ENCODE results near the gene DCAF11.
A peak's percentile ranks its signal among the peaks of the same experiment; 100 is the strongest.

The DCAF11 gene

GRCh38 chr14:24141097-24141880 is 26.7 kb downstream of the DCAF11 start, which contains the start of gene EMC9:
Gene EMC9 (minus strand): TSS chr14:24141591. CDS start chr14:24141304, 287 bp downstream.
- peak; percentile 99 for DNase-seq

DNA sequence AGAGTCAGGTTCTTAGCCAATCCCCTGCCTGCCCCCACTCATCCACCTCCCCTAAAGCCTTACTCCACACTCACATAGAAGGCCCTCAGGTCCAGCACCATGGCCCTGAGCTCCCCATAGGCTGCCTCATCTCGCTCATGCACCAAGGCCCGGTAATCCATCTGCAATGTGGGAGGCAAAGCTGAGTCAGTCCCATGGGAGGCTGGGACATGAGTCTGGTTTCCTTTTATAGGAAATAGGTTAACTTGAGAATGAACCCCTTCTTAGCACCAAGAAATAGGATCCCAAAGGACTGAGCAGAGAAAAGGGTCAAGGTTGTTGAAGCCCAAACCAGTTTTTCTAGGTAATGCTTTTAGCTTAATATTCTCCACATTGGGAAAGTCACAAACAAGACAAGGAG is 28.9 kb downstream of the DCAF11 start:
- DNase-seq = no peak

GRCh38 chr14:24144451-24144850 is 29.9 kb downstream of the DCAF11 start:
- DNase-seq = no peak

DNA sequence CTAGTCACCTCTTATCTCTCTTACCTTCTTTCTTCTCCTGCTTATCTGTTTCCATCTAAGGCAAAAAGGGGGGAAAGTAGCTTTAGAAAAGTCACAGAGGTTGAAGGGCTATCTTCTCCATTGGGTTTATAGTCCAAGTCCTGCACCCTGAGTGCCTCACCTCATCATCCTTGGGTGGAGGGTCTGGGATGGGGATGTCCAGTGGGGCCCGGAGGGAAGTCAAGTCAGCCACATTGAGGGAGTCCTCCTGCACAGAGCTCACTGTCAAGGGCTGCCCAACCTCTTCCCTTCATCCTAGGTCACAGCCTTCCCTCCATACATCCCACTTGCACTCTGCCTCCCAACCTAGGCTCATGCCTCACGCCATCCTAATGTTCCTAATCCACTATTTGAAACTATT is 30.6 kb downstream of the DCAF11 start:
- no peak for DNase-seq

DNA sequence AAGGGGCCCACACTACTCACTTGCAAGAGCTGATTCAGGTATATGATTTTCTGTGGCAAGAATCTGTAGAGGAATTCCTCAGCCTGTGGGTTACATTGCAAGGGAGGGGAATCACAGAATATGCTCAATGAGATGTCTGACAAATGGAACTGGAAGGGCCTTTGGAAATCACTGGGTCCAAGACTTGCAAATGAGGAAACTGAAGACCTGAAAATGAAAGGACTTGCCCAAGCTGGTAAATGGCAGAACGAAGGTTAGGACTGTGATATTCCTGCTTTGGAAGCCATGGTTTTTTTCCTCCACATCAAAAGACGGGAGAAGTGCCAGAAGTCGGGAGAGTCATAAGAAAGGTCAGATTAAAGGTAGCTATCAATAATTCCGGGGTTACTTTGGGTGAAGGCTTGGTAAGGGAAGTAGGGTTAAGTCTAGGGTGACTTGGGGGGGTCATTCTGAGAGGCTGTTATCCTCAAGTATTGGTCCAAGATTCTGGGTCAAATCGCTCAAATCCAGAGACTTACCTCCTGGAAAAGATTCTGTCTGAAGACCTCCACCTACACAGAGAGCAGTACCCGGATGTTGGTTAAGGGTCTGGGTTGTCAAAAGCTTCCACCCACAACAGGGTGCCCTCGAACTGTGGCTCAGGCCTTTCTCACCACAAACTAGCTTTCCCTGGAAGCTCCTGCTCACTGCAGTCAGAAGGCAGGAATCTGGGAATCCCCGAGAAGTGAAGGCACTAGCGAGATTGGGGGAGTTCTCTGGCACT is 31.3 kb downstream of the DCAF11 start:
- no peak for DNase-seq

GRCh38 chr14:24146453-24146977 is 31.9 kb downstream of the DCAF11 start, which contains the start of gene PSME2:
Gene PSME2 (minus strand): TSS chr14:24146610. CDS start chr14:24146581, 29 bp downstream.
- DNase-seq = peak; percentile 79

DNA sequence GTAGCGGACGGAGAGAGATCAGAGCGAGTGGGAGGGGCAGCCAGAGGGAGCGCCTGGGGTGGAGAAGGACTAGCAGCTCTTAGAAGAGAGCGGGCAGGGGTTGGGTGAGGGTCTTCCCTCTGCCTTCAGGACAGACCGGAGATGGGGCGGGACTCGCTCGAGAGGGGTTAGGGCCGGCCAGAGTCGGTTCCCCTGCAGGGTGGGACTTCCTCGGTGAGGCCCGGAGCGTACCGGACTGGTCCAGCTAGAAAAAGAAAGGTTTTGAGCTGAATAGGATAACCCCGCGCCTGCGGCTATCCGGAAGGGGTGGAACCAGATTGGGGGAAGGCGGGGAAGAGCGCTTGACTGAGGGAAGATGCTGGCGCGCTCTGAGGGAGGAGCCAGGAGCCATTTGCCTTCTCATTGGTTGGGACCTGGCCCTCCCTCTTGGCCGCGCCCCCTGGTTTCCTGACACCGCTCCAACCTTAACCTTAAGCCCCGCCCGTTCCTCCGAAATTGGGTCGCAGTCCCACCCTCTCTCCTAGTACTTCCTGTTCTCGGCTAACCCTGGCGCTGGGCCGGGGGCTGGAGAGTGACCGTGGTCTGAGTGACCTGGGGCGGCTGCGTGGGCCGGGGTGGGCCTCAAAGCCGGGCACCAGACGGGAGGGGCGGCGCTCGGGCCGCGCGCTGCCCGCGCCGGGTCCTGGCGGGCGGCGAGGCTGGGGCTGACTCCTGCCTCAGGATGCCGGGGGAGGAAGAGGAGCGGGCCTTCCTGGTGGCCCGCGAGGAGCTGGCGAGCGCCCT is 32.6 kb downstream of the DCAF11 start, which contains the start of gene RNF31:
Gene RNF31, plus strand, starts transcription at position 521 of the 783 bp plus-strand sequence. Its CDS starts 201 bp downstream, at position 722.
- peak; percentile 89 for DNase-seq

DNA sequence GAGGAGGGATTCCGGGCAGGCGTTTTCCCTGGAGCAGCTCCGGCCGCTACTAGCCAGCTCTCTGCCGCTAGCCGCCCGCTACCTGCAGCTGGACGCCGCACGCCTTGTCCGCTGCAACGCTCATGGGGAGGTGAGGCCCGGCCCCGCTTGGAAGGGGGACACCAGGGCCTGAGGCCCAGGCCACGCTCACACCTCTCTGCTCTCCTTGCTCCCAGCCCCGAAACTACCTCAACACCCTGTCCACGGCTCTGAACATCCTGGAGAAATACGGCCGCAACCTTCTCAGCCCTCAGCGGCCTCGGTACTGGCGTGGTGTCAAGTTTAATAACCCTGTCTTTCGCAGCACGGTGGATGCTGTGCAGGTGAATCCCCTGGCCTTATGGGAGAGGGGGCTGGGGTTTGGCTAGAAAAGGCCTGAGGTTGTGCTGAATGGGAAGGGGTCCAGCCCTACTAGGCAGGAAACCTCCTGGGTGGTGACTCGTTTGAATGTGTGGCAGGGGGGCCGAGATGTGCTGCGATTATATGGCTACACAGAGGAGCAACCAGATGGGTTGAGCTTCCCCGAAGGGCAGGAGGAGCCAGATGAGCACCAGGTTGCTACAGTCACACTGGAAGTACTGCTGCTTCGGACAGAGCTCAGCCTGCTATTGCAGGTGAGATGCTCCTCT is 33.3 kb downstream of the DCAF11 start:
- no peak for DNase-seq

DNA sequence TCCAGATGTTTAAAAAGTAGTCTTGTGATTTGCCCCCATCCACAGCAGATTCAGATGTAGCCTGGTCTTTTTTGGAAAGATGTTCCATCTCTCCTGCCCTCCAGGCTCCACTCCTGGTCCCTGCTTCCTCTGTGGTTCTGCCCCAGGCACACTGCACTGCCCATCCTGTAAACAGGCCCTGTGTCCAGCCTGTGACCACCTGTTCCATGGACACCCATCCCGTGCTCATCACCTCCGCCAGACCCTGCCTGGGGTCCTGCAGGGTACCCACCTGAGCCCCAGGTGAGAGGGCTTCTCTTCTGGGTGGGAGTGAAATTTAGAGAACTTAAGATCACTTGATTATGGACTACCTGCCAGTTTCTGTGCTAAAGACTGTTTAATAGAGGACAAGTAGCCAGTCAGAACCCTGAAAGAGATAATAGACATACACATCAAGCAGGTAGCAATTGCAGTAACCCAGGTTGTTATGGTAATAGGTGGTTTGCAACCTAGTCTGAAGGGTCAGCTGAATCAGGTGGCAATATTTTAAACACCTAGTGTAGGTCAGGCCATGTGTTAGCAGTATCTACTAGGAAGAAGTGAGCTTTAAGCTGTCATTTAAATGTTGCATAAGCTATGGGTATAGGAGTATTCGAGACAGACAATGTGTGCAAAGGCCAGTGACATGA is 34.9 kb downstream of the DCAF11 start:
- no peak for DNase-seq

DNA sequence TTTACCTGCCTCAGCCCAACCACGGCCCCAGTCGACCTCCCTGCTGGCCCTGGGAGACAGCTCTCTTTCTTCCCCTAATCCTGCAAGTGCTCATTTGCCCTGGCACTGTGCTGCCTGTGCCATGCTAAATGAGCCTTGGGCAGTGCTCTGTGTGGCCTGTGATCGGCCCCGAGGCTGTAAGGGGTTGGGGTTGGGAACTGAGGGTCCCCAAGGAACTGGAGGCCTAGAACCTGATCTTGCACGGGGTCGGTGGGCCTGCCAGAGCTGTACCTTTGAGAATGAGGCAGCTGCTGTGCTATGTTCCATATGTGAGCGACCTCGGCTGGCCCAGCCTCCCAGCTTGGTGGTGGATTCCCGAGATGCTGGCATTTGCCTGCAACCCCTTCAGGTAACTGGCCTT is 35.5 kb downstream of the DCAF11 start:
- no peak for DNase-seq

GRCh38 chr14:24150567-24150966 is 36.0 kb downstream of the DCAF11 start:
- DNase-seq = no peak

DNA sequence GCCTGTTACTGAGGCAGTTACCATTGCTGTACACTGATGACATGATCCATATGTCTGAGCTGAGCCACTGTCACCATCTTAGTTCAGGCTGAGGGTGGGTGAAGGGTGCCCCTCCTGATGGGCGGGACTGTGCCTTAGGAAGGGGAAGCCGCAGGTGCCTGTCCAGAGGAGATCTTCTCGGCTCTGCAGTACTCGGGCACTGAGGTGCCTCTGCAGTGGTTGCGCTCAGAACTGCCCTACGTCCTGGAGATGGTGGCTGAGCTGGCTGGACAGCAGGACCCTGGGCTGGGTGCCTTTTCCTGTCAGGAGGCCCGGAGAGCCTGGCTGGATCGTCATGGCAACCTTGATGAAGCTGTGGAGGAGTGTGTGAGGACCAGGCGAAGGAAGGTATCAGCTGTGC is 36.4 kb downstream of the DCAF11 start:
- DNase-seq = no peak

- no peak for DNase-seq
Observed at GRCh38 chr14:24151404-24152080, 37.0 kb downstream of the DCAF11 start.

DNA sequence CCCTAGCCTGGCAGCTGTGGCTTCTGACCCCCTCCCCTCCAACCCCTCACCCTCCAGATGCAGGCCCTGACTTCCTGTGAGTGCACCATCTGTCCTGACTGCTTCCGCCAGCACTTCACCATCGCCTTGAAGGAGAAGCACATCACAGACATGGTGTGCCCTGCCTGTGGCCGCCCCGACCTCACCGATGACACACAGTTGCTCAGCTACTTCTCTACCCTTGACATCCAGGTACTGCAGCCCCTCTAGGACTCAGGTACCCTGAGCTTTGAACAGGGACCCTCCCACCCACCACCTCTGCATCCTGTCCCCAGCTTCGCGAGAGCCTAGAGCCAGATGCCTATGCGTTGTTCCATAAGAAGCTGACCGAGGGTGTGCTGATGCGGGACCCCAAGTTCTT is 40.5 kb downstream of the DCAF11 start:
- no peak for DNase-seq

GRCh38 chr14:24156840-24157239 is 42.3 kb downstream of the DCAF11 start:
- DNase-seq = no peak

DNA sequence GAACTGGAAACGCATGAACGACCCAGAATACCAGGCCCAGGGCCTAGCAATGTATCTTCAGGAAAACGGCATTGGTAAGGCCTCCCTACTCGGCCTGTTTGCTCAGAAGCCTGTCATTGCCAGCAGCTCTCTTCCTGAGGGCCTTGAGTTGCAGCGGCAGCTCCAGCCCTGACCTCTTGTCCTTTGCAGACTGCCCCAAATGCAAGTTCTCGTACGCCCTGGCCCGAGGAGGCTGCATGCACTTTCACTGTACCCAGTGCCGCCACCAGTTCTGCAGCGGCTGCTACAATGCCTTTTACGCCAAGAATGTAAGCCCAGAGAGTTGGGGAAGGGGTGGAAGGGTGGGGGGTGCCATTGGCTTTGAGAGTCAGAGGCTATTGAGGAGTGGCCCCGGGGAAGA is 42.8 kb downstream of the DCAF11 start:
- DNase-seq = no peak

DNA sequence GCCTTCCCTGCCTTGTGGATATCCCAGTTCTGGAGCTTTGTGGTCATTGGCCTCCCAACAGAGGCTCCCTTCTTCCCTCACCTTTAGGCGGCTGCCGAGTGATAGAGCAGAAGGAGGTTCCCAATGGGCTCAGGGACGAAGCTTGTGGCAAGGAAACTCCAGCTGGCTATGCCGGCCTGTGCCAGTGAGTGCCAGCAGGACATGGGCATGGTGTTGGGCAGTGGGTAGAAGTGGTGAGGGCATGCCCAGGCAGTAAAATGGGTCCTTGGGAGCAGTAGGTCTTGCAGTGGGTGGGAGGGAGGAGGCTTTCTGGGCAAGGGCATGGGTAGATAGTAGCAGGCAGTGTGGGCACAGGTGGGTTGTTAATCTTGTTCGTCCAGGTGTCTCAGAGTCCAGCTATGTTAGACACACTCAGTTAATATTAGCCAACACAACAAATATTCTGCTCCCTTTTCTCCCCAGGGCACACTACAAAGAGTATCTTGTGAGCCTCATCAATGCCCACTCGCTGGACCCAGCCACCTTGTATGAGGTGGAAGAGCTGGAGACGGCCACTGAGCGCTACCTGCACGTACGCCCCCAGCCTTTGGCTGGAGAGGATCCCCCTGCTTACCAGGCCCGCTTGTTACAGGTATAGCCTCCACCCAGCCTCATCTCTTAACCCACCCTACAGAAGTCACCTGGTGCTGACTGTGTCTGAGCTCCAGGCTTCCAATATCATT is 45.4 kb downstream of the DCAF11 start:
- no peak for DNase-seq

DNA sequence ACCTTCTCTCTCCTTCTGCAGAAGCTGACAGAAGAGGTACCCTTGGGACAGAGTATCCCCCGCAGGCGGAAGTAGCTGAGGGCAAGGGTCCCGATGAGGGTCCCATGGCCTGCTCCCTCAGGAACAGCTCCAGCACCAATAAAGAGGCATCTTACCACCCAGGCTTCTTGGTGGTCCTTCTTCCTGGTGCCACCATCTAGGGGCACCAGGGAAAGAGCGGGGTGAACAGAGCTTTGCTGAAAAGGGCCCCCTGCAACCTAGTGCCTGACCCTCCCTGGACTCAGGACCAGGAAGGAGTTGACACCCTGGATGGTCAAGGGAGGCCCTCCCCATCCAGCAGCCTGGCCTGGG is 45.9 kb downstream of the DCAF11 start:
- no peak for DNase-seq

- DNase-seq = peak; percentile 91
Observed at GRCh38 chr14:24160850-24161804, 46.5 kb downstream of the DCAF11 start, which contains the start of gene IRF9. Gene IRF9 (plus strand): TSS chr14:24161265. CDS start chr14:24162145, 880 bp downstream.

Data from KG1 (cell line).